ENCODE data around the gene USP1.

- TF ChIP-seq, protein P1, sequence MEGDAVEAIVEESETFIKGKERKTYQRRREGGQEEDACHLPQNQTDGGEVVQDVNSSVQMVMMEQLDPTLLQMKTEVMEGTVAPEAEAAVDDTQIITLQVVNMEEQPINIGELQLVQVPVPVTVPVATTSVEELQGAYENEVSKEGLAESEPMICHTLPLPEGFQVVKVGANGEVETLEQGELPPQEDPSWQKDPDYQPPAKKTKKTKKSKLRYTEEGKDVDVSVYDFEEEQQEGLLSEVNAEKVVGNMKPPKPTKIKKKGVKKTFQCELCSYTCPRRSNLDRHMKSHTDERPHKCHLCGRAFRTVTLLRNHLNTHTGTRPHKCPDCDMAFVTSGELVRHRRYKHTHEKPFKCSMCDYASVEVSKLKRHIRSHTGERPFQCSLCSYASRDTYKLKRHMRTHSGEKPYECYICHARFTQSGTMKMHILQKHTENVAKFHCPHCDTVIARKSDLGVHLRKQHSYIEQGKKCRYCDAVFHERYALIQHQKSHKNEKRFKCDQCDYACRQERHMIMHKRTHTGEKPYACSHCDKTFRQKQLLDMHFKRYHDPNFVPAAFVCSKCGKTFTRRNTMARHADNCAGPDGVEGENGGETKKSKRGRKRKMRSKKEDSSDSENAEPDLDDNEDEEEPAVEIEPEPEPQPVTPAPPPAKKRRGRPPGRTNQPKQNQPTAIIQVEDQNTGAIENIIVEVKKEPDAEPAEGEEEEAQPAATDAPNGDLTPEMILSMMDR (conservative IDR thresholded peaks at IDR 0.05; ENCODE audit: low read length), result no peak
- TF ChIP-seq EZH2phosphoT487 (IDR thresholded peaks at IDR 0.05; ENCODE audit: borderline replicate concordance, low read depth, low read length), result no peak
Observed at GRCh38 chr1:62394646-62395045, 42.2 kb upstream of the USP1 start.
